Mesendoderm (in vitro differentiated cells): ENCODE measurements around the gene TAAR1.

Experiments used
- DNase-seq: peaks from one replicate; pipeline ENCODE4 v3.0.0; 2013
- H2AK5ac ChIP-seq: 2 replicates; pipeline ENCODE4 v1.6.1; 2013; ENCODE audit warnings: low read length, inconsistent platforms
- H2BK120ac ChIP-seq: 2 replicates; pipeline ENCODE4 v1.6.1; 2013; ENCODE audit warnings: low read depth, mild to moderate bottlenecking, low read length, moderate library complexity, mixed read lengths
- H2BK15ac ChIP-seq: replicated peaks from 2 replicates; pipeline ENCODE4 v1.6.1; 2013; ENCODE audit warnings: low read depth, mild to moderate bottlenecking, moderate library complexity
- H2BK5ac ChIP-seq: 2 replicates; pipeline ENCODE4 v1.6.1; 2013; ENCODE audit warnings: low read length, inconsistent platforms
- H3K18ac ChIP-seq: 2 replicates; pipeline ENCODE4 v1.6.1; 2013; ENCODE audit warnings: mild to moderate bottlenecking, low read length, mixed read lengths
- H3K23ac ChIP-seq: one replicate; pipeline ENCODE4 v1.6.1; 2013; ENCODE audit warnings: low read length
- H3K27ac ChIP-seq: 2 replicates; pipeline ENCODE4 v1.5.1; 2013; ENCODE audit warnings: low read depth, mild to moderate bottlenecking, inconsistent platforms, low read length, moderate library complexity
- H3K27me3 ChIP-seq: 2 replicates; pipeline ENCODE4 v1.6.1; 2013; ENCODE audit warnings: low read length, control low read depth, mild to moderate bottlenecking, inconsistent platforms; ENCODE audit not compliant: insufficient read depth, poor library complexity
- H3K36me3 ChIP-seq: 2 replicates; pipeline ENCODE4 v1.6.1; 2013; ENCODE audit warnings: low read length, inconsistent platforms; ENCODE audit not compliant: control insufficient read depth, insufficient read depth
- H3K4ac ChIP-seq: one replicate; pipeline ENCODE4 v1.6.1; 2013; ENCODE audit warnings: low read depth, mild to moderate bottlenecking, low read length, moderate library complexity
- H3K4me1 ChIP-seq: 2 replicates; pipeline ENCODE4 v1.6.1; 2013; ENCODE audit warnings: low read depth, low read length, inconsistent platforms; ENCODE audit not compliant: control insufficient read depth
- H3K4me2 ChIP-seq: 2 replicates; pipeline ENCODE4 v1.6.1; 2013; ENCODE audit warnings: low read length
- H3K4me3 ChIP-seq: 2 replicates; pipeline ENCODE4 v1.5.1; 2013; ENCODE audit warnings: mild to moderate bottlenecking, low read length
- H3K56ac ChIP-seq: one replicate; pipeline ENCODE4 v1.6.1; 2013; ENCODE audit warnings: low read length
- H3K79me1 ChIP-seq: 2 replicates; pipeline ENCODE4 v1.6.1; 2013; ENCODE audit warnings: low read length, inconsistent platforms
- H3K79me2 ChIP-seq: 2 replicates; pipeline ENCODE4 v1.6.1; 2013; ENCODE audit warnings: mild to moderate bottlenecking, low read length; ENCODE audit not compliant: control insufficient read depth, insufficient read depth
- H3K9ac ChIP-seq: 2 replicates; pipeline ENCODE4 v1.6.1; 2013; ENCODE audit warnings: low read length, inconsistent platforms
- H4K5ac ChIP-seq: one replicate; pipeline ENCODE4 v1.6.1; 2013; ENCODE audit warnings: low read length
- H4K8ac ChIP-seq: one replicate; pipeline ENCODE4 v1.6.1; 2013; ENCODE audit warnings: low read depth, mild to moderate bottlenecking, control low read depth, low read length, moderate library complexity
- WGBS: extraction: QIAGEN DNeasy Blood & Tissue Kit; methylation state at CpG from one replicate; pipeline ENCODE4 v1.1.7; 2013; ENCODE audit warnings: low lambda C conversion rate, missing lambda C conversion rate; ENCODE audit not compliant: insufficient coverage; ENCODE audit errors: extremely low coverage; 5-methylcytosine and 5-hydroxymethylcytosine counted together

The TAAR1 gene

DNA sequence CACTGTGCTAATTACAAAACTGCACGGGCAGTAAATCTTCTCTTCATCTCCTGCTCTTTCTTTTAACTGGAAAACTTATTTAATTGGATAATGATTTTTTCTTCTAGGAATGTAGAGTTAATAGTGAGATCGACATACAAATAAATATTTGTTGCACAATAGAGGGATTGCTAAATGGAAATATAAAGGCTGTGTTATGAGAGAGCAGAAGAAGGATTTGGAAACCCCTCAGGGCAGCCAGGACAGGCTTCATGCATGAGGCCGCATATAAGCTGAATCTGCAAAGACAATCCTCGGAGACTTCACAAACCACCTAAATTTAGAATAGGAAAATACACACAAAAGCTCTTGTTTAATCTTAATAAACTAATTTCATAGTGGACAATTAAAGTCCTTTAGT, 2.9 kb upstream of the TAAR1 start:
- Histone ChIP-seq H3K79me2 (no peaks in the 10 kb centered on the region), H3K23ac (no peak overlapping the region), H2BK120ac (no peak overlapping the region), H3K4me1 (no peaks in the 10 kb centered on the region), H3K27ac (no peak overlapping the region), H3K4ac (no peak overlapping the region), H3K56ac (no peak overlapping the region), H2AK5ac (no peak overlapping the region), H4K5ac (no peak overlapping the region), H4K8ac (no peak overlapping the region), H3K36me3 (no peaks in the 10 kb centered on the region), H2BK15ac (no peak overlapping the region), H3K79me1 (no peaks in the 10 kb centered on the region), H3K4me3 (no peak overlapping the region), H3K9ac (no peak overlapping the region), H3K4me2 (no peak overlapping the region), H2BK5ac (no peak overlapping the region), H3K27me3 (no peaks in the 10 kb centered on the region), H3K18ac (no peak overlapping the region)
- DNase-seq: no peak
- WGBS: no CpG with 5 or more reads among the region's 4 CpGs

DNA sequence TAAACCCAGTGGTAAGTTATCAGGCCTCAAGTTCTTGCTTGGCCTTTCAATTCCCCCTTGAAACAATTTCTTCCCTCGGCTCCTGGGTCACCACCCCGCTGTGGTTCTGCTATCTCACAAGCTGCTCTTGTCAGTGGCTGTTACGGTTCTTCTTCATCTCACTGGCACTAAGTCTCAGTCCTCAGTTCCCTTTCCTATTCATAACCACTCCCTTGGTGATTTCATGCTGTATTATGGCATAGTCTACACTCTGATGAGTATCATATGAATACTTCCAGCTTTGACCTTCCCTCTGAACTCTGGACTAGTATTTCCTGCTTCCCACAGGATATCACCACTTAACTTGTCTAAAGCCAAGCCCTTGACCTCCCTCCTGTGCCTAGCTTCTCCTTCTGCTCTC, 7.9 kb downstream of the TAAR1 start:
- no peaks in the 10 kb centered on the region for H3K36me3 ChIP-seq
- no peak overlapping the region for H2AK5ac ChIP-seq
- no peak overlapping the region for H3K4ac ChIP-seq
- no peak overlapping the region for H3K9ac ChIP-seq
- no peak overlapping the region for H4K8ac ChIP-seq
- H3K27ac ChIP-seq: no peak overlapping the region
- H3K79me2 ChIP-seq: no peaks in the 10 kb centered on the region
- H3K79me1 ChIP-seq: no peaks in the 10 kb centered on the region
- no peak overlapping the region for H3K4me2 ChIP-seq
- no CpG with 5 or more reads among the region's 3 CpGs for WGBS
- no peak overlapping the region for H4K5ac ChIP-seq
- no peaks in the 10 kb centered on the region for H3K4me1 ChIP-seq
- H3K18ac ChIP-seq: no peak overlapping the region
- H2BK120ac ChIP-seq: no peak overlapping the region
- H3K56ac ChIP-seq: no peak overlapping the region
- no peak overlapping the region for H3K4me3 ChIP-seq
- H3K23ac ChIP-seq: no peak overlapping the region
- H2BK5ac ChIP-seq: no peak overlapping the region
- no peaks in the 10 kb centered on the region for H3K27me3 ChIP-seq
- DNase-seq: no peak
- no peak overlapping the region for H2BK15ac ChIP-seq

DNA sequence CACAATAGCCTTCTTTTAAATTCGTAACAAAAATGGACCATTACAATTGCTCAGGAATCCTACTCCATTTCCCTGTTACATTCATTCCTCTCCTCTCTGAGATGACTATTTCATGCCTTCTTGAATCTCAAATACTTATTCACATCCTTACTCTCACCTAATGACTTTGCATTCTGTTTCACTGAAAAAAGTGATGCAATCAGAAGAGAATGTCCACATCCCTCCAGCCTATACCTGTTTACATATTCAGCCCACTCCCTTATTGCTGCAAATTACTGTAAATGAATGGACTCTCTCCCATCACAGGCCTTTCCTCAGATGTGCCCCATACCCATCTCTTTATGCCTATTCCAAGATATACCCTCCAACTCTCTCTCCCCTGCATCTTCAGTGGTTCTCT, 8.6 kb downstream of the TAAR1 start:
- H3K79me2 ChIP-seq: no peaks in the 10 kb centered on the region
- no peak overlapping the region for H3K9ac ChIP-seq
- H3K23ac ChIP-seq: no peak overlapping the region
- peak; percentile 51 for DNase-seq
- no peak overlapping the region for H2BK120ac ChIP-seq
- WGBS: no CpG with 5 or more reads among the region's 1 CpG
- no peaks in the 10 kb centered on the region for H3K36me3 ChIP-seq
- no peaks in the 10 kb centered on the region for H3K27me3 ChIP-seq
- H3K79me1 ChIP-seq: no peaks in the 10 kb centered on the region
- H3K56ac ChIP-seq: no peak overlapping the region
- H4K8ac ChIP-seq: no peak overlapping the region
- no peak overlapping the region for H3K27ac ChIP-seq
- no peak overlapping the region for H3K4me3 ChIP-seq
- no peak overlapping the region for H3K4ac ChIP-seq
- no peak overlapping the region for H3K4me2 ChIP-seq
- H4K5ac ChIP-seq: no peak overlapping the region
- H2AK5ac ChIP-seq: no peak overlapping the region
- H2BK15ac ChIP-seq: no peak overlapping the region
- no peaks in the 10 kb centered on the region for H3K4me1 ChIP-seq
- no peak overlapping the region for H3K18ac ChIP-seq
- H2BK5ac ChIP-seq: no peak overlapping the region

DNA sequence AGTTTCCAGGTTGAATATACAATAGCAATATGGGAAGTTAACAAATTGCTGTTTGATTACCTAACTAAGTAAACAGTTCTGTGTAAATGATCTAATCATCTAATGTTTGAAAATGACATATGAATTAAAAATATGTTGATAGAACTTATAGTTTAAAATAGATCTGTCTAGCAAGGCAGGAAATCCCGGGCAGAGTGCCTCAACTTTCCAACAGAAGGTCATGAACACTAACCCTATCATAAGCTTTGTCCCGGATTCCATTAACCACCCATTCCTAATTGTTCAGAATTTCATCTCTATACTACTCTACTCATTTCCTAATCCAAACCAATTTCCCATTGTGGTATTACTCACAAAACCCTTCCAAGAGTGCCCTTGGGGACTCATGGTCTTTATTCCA, 10.2 kb downstream of the TAAR1 start:
- no peaks in the 10 kb centered on the region for H3K79me1 ChIP-seq
- no peak overlapping the region for H3K56ac ChIP-seq
- no peak for DNase-seq
- no peak overlapping the region for H3K4me2 ChIP-seq
- H2AK5ac ChIP-seq: no peak overlapping the region
- H2BK15ac ChIP-seq: no peak overlapping the region
- H4K5ac ChIP-seq: no peak overlapping the region
- no peak overlapping the region for H2BK120ac ChIP-seq
- H4K8ac ChIP-seq: no peak overlapping the region
- H3K23ac ChIP-seq: no peak overlapping the region
- WGBS: no CpG with 5 or more reads among the region's 2 CpGs
- H3K4ac ChIP-seq: no peak overlapping the region
- H3K4me1 ChIP-seq: no peaks in the 10 kb centered on the region
- H2BK5ac ChIP-seq: no peak overlapping the region
- H3K36me3 ChIP-seq: no peaks in the 10 kb centered on the region
- no peaks in the 10 kb centered on the region for H3K79me2 ChIP-seq
- no peak overlapping the region for H3K18ac ChIP-seq
- no peak overlapping the region for H3K27ac ChIP-seq
- no peak overlapping the region for H3K9ac ChIP-seq
- H3K27me3 ChIP-seq: no peaks in the 10 kb centered on the region
- no peak overlapping the region for H3K4me3 ChIP-seq

DNA sequence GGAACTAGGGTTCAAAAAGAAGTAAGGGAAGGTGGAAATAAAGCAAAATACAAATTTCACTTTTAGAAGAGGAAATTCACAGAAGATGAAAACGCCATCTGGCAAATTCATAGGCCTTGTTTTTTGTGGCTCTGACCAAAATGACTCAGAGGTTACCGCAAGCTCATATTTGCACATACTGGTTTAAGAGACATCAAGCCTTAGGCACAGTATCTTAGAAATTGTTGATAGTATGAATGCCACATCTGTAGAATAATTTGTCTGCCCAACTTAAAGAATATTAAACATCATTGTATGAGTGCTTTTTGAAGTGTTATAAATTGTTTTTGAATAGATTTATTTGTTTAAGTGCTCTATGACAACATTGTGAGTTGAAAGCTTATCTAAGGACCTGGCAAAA, 10.6 kb downstream of the TAAR1 start:
- H3K4ac ChIP-seq: no peak overlapping the region
- whole genome bisulfite sequencing: no CpG with 5 or more reads among the region's 2 CpGs
- H3K79me1 ChIP-seq: no peaks in the 10 kb centered on the region
- no peak overlapping the region for H3K56ac ChIP-seq
- no peak overlapping the region for H4K8ac ChIP-seq
- H2BK120ac ChIP-seq: no peak overlapping the region
- H3K79me2 ChIP-seq: no peaks in the 10 kb centered on the region
- H3K27ac ChIP-seq: no peak overlapping the region
- no peak overlapping the region for H3K4me3 ChIP-seq
- H4K5ac ChIP-seq: no peak overlapping the region
- no peaks in the 10 kb centered on the region for H3K4me1 ChIP-seq
- H2BK15ac ChIP-seq: no peak overlapping the region
- H3K36me3 ChIP-seq: no peaks in the 10 kb centered on the region
- no peak for DNase-seq
- H3K4me2 ChIP-seq: no peak overlapping the region
- no peak overlapping the region for H3K18ac ChIP-seq
- no peak overlapping the region for H2BK5ac ChIP-seq
- H3K23ac ChIP-seq: no peak overlapping the region
- H3K27me3 ChIP-seq: no peaks in the 10 kb centered on the region
- no peak overlapping the region for H2AK5ac ChIP-seq
- no peak overlapping the region for H3K9ac ChIP-seq

DNA sequence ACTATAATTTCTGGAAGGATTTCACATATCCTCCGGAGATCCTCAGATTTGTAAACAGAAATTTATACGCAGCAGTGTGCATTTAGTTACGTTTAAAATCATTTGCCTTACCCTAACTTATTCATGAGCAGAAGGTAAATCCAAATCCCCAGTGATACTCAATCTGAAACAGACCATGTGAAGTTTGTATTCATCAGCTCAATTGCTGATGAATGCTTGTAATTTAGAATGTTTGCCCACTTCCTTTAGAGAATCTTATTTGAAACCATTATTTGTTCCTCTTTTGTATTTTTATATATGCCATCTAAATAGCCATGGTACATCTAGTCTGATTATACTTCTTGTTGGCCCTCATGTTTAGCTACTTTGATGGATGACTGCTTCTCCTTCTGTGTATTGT, 15.4 kb downstream of the TAAR1 start:
- H3K4me3 ChIP-seq: no peak overlapping the region
- H2BK15ac ChIP-seq: no peak overlapping the region
- H3K56ac ChIP-seq: no peak overlapping the region
- WGBS: no CpG with 5 or more reads among the region's 3 CpGs
- no peak overlapping the region for H3K23ac ChIP-seq
- no peak overlapping the region for H4K5ac ChIP-seq
- H3K4me2 ChIP-seq: no peak overlapping the region
- no peak overlapping the region for H3K18ac ChIP-seq
- no peak overlapping the region for H3K4ac ChIP-seq
- no peaks in the 10 kb centered on the region for H3K36me3 ChIP-seq
- H3K79me1 ChIP-seq: no peaks in the 10 kb centered on the region
- no peaks in the 10 kb centered on the region for H3K27me3 ChIP-seq
- no peak overlapping the region for H3K27ac ChIP-seq
- H2AK5ac ChIP-seq: no peak overlapping the region
- no peak overlapping the region for H3K9ac ChIP-seq
- no peak for DNase-seq
- no peak overlapping the region for H4K8ac ChIP-seq
- H3K4me1 ChIP-seq: no peaks in the 10 kb centered on the region
- H2BK120ac ChIP-seq: no peak overlapping the region
- H2BK5ac ChIP-seq: no peak overlapping the region
- H3K79me2 ChIP-seq: no peaks in the 10 kb centered on the region
